Tibial nerve (tissue), 4 donors: ENCODE measurements around the gene C1orf167. TPM values are rescaled to one million over a fixed set of nuclear protein-coding genes. Genes with fewer than 3 reads are reported as not detected.

Source experiments
- DNase-seq, 2 donors: peaks; one replicate each; pipeline ENCODE4 v3.0.0-alpha.2; 2019; ENCODE audit warnings: low spot score in 2 of 2
- H3K27ac ChIP-seq, 4 donors: fragments of 200-600 bp; sonication (generic) in 3 of 4; one replicate each; pipeline ENCODE4 v1.5.1; 2017 to 2019; ENCODE audit warnings: mild to moderate bottlenecking in 1 of 4
- H3K27me3 ChIP-seq, 2 donors: fragments of 200-600 bp; sonication (generic) in 1 of 2; one replicate each; pipeline versions ENCODE4 v1.5.1 to v1.6.0; 2017 to 2019
- H3K36me3 ChIP-seq, 3 donors: fragments of 200-600 bp; sonication (generic); one replicate each; pipeline ENCODE4 v1.5.1; 2018 to 2019
- H3K4me1 ChIP-seq, 4 donors: fragments of 200-600 bp; sonication (generic) in 3 of 4; one replicate each; pipeline ENCODE4 v1.5.1; 2017 to 2019
- H3K4me3 ChIP-seq, 4 donors: fragments of 200-600 bp; sonication (generic) in 3 of 4; one replicate each; pipeline ENCODE4 v1.5.1; 2017 to 2019; ENCODE audit warnings: mild to moderate bottlenecking in 1 of 4, moderate library complexity in 1 of 4
- H3K9me3 ChIP-seq, 4 donors: fragments of 200-600 bp; sonication (generic) in 3 of 4; one replicate each; pipeline ENCODE4 v1.5.1; 2017 to 2019
- CTCF ChIP-seq, 5 experiments: fragments of 200-600 bp in 3 of 5; fragments of 450-650 bp in 2 of 5; sonication (generic) in 3 of 5; IDR thresholded peaks; one replicate each; pipeline ENCODE4 v1.5.1; 2016 to 2019; ENCODE audit warnings: antibody characterized with exemption in 5 of 5, mild to moderate bottlenecking in 3 of 5, moderate library complexity in 2 of 5
- EP300 ChIP-seq, 2 donors: sonication (generic); formaldehyde crosslinking; IDR thresholded peaks; one replicate each; pipeline ENCODE4 v1.6.1; 2017; ENCODE audit warnings: antibody characterized with exemption in 2 of 2, mild to moderate bottlenecking in 1 of 2
- POLR2A ChIP-seq, 2 donors: fragments of 450-650 bp; IDR thresholded peaks; one replicate each; pipeline ENCODE4 v1.6.1; 2017; ENCODE audit warnings: antibody characterized with exemption in 2 of 2, mild to moderate bottlenecking in 2 of 2, moderate library complexity in 2 of 2
- WGBS, 2 donors: methylation state at CpG; one replicate each; pipeline ENCODE4 v1.1.5; 2018; 5-methylcytosine and 5-hydroxymethylcytosine counted together
- total RNA-seq, 4 donors: library from RNA; depleted of rRNA; stranded (reverse); fragments of >200 nt; gene quantifications; one replicate each; pipeline ENCODE4 v1.1.0, GENCODE V29; 2016

The C1orf167 gene
- total RNA-seq, 4 donors from 2014 or later = 4.4 to 13.8 (median 5.1) TPM; not detected in 1

GRCh38 chr1:11731691-11732283, 30.2 kb upstream of the C1orf167 start:
- TF ChIP-seq EP300 (IDR thresholded peaks at IDR 0.05) (peak; percentile 16 to 77), CTCF (IDR thresholded peaks at IDR 0.05) (peak in 1 of 5 experiments; percentile 11), POLR2A (IDR thresholded peaks at IDR 0.05) (peak in 1 of 2 donors; percentile 34)
- H3K4me3 ChIP-seq = peak overlapping the region; percentile 13 to 51 (median 32)
- peak; percentile 70 to 71 for DNase-seq

GRCh38 chr1:11733306-11733705, 28.7 kb upstream of the C1orf167 start:
- H3K27me3 ChIP-seq = no peaks in the 10 kb centered on the region
- no peaks in the 10 kb centered on the region for H3K36me3 ChIP-seq
- H3K4me3 ChIP-seq = no peak overlapping the region
- H3K27ac ChIP-seq = peak overlapping the region in 3 of 4 donors; percentile 79 to 97 (median 88)
- no peak for DNase-seq
- H3K4me1 ChIP-seq = peaks cover 0 to 72% (median 39%) of the 10 kb centered on the region in 4 donors
- 93% methylated on average over 3 of the region's 3 CpGs for WGBS, 2 donors
- TF ChIP-seq CTCF (IDR thresholded peaks at IDR 0.05) (no peak), EP300 (IDR thresholded peaks at IDR 0.05) (no peak), POLR2A (IDR thresholded peaks at IDR 0.05) (no peak)
- no peaks in the 10 kb centered on the region for H3K9me3 ChIP-seq

More at GRCh38 chr1:11731691-11732283, 30.2 kb upstream of the C1orf167 start:
- no peaks in the 10 kb centered on the region for H3K9me3 ChIP-seq
- 11% methylated on average over 16 to 17 of the region's 17 CpGs for WGBS, 2 donors
- H3K27ac ChIP-seq = peak overlapping the region; percentile 79 to 97 (median 84)
- H3K27me3 ChIP-seq = no peaks in the 10 kb centered on the region
- peaks cover 0 to 57% (median 27%) of the 10 kb centered on the region in 4 donors for H3K4me1 ChIP-seq
- H3K36me3 ChIP-seq = no peaks in the 10 kb centered on the region

- Histone ChIP-seq H3K4me1 (peaks cover 0 to 75% (median 32%) of the 10 kb centered on the region in 4 donors), H3K9me3 (no peaks in the 10 kb centered on the region), H3K4me3 (peak overlapping the region; percentile 72 to 96 (median 88)), H3K27ac (peak overlapping the region; percentile 88 to 98 (median 92)), H3K36me3 (no peaks in the 10 kb centered on the region), H3K27me3 (no peaks in the 10 kb centered on the region)
- TF ChIP-seq EP300 (IDR thresholded peaks at IDR 0.05) (no peak), POLR2A (IDR thresholded peaks at IDR 0.05) (no peak), CTCF (IDR thresholded peaks at IDR 0.05) (no peak)
- no peak for DNase-seq
- WGBS, 2 donors = 25 to 28% methylated on average over 4 of the region's 4 CpGs
Observed at GRCh38 chr1:11735531-11735853, 26.5 kb upstream of the C1orf167 start.

GRCh38 chr1:11735854-11736745, 25.9 kb upstream of the C1orf167 start, which contains the start of gene AGTRAP:
AGTRAP (plus strand) TSS chr1:11736136; CDS start chr1:11736209, 73 bp downstream.
- H3K4me1 ChIP-seq = peaks cover 0 to 75% (median 27%) of the 10 kb centered on the region in 4 donors
- peak within 1 kb of the TSS; percentile 88 to 98 (median 92) for H3K27ac ChIP-seq
- WGBS, 2 donors = 0 to 1% methylated on average over 32 to 58 of the region's 59 CpGs
- H3K27me3 ChIP-seq = no peaks in the 10 kb centered on the region
- peak within 1 kb of the TSS; percentile 72 to 96 (median 88) for H3K4me3 ChIP-seq
- H3K9me3 ChIP-seq = no peaks in the 10 kb centered on the region
- DNase-seq = peak; percentile 93 to 95
- H3K36me3 ChIP-seq = no peaks in the 10 kb centered on the region
- peak; percentile 70 to 71 for TF ChIP-seq POLR2A (IDR thresholded peaks at IDR 0.05)
- TF ChIP-seq CTCF (IDR thresholded peaks at IDR 0.05) = no peak
- TF ChIP-seq EP300 (IDR thresholded peaks at IDR 0.05) = peak; percentile 84 to 86
